Peyer's patch (tissue), 4 donors: Measurements from ENCODE around the gene ABCF2. TPM values are rescaled to one million over a fixed set of nuclear protein-coding genes. Genes with fewer than 3 reads are reported as not detected.

ENCODE experiments used
- DNase-seq, 3 donors: peaks; one replicate each; pipeline ENCODE4 v3.0.0-alpha.2; 2017 to 2019
- H3K27ac ChIP-seq, 4 donors: fragments of 200-600 bp; sonication (generic); one replicate each; pipeline ENCODE4 v1.5.1; 2016 to 2019
- H3K27me3 ChIP-seq, 2 donors: fragments of 200-600 bp; sonication (generic); one replicate each; pipeline ENCODE4 v1.5.1; 2019
- H3K36me3 ChIP-seq, 3 donors: fragments of 200-600 bp; sonication (generic); one replicate each; pipeline ENCODE4 v1.5.1; 2016 to 2019
- H3K4me1 ChIP-seq, 4 donors: fragments of 200-600 bp; sonication (generic); one replicate each; pipeline ENCODE4 v1.5.1; 2016 to 2019
- H3K4me3 ChIP-seq, 4 donors: fragments of 200-600 bp; sonication (generic); 1 replicate in 3 of 4; 2 replicates in 1 of 4; pipeline ENCODE4 v1.5.1; 2016 to 2019; ENCODE audit warnings: mild to moderate bottlenecking in 1 of 4
- H3K9me3 ChIP-seq, 4 donors: fragments of 200-600 bp; sonication (generic); one replicate each; pipeline ENCODE4 v1.5.1; 2016 to 2019; ENCODE audit warnings: mild to moderate bottlenecking in 1 of 4
- CTCF ChIP-seq, 6 experiments: fragments of 450-650 bp in 4 of 6; fragments of 200-600 bp in 2 of 6; sonication (generic) in 1 of 6; IDR thresholded peaks; one replicate each; pipeline ENCODE4 v1.5.1; 2017 to 2019; ENCODE audit warnings: antibody characterized with exemption in 6 of 6, mild to moderate bottlenecking in 3 of 6, moderate library complexity in 1 of 6
- POLR2A ChIP-seq, 2 donors: fragments of 450-650 bp; IDR thresholded peaks; one replicate each; pipeline ENCODE4 v1.5.1; 2017; ENCODE audit warnings: antibody characterized with exemption in 2 of 2, mild to moderate bottlenecking in 2 of 2, moderate library complexity in 2 of 2
- total RNA-seq, 4 donors: library from RNA; depleted of rRNA; stranded (reverse); fragments of >200 nt; gene quantifications; one replicate each; pipeline ENCODE4 v1.1.0, GENCODE V29; 2016

Gene ABCF2
- total RNA-seq, 4 donors from 2014 or later, result 20.7 to 29.7 (median 26.4) TPM

GRCh38 chr7:151166629-151167196 is 60.3 kb downstream of the ABCF2 start:
- DNase-seq, result no peak
- peak overlapping the region in 3 of 4 donors; percentile 49 to 53 (median 52) for H3K4me3 ChIP-seq
- no peak overlapping the region for H3K27ac ChIP-seq
- no peak for TF ChIP-seq CTCF (IDR thresholded peaks at IDR 0.05)
- no peak for TF ChIP-seq POLR2A (IDR thresholded peaks at IDR 0.05)
- H3K9me3 ChIP-seq, result no peaks in the 10 kb centered on the region
- H3K36me3 ChIP-seq, result no peaks in the 10 kb centered on the region
- peaks cover 0 to 27% of the 10 kb centered on the region in 2 donors for H3K27me3 ChIP-seq
- peaks cover 0 to 20% (median 10%) of the 10 kb centered on the region in 4 donors for H3K4me1 ChIP-seq

Other genes starting within 250 kb of the ABCF2 start
- gene KCNH2, start 248.9 kb downstream of the ABCF2 start, total RNA-seq, result 1 to 10 TPM; 2.4 to 8.5 (median 3.4) TPM
- 10 to 100 TPM in 1 of 4 donors, 1 to 10 TPM in 3; 1.2 to 18.2 (median 5.4) TPM for gene NOS3, start 236.2 kb downstream of the ABCF2 start, total RNA-seq
- under 1 TPM in 2 of 4 donors, not detected in 2; 0.27 to 0.28 TPM for gene ATG9B, start 202.7 kb downstream of the ABCF2 start, total RNA-seq
- gene ABCB8, start 198.8 kb downstream of the ABCF2 start, total RNA-seq, result 10 to 100 TPM; 23.1 to 79.7 (median 42.7) TPM
- 10 to 100 TPM in 1 of 4 donors, 1 to 10 TPM in 3; 2.5 to 10.7 (median 5.0) TPM for gene ASIC3, start 178.7 kb downstream of the ABCF2 start, total RNA-seq
- 10 to 100 TPM in 3 of 4 donors, 1 to 10 TPM in 1; 6.9 to 15.4 (median 13.8) TPM for gene CDK5, start 169.3 kb downstream of the ABCF2 start, total RNA-seq
- gene SLC4A2, start 167.6 kb downstream of the ABCF2 start, total RNA-seq, result 100 to 1,000 TPM; 101 to 143 (median 121) TPM
- 100 to 1,000 TPM in 3 of 4 donors, 10 to 100 TPM in 1; 99.0 to 239 (median 158) TPM for gene FASTK, start 146.4 kb downstream of the ABCF2 start, total RNA-seq
- 100 to 1,000 TPM in 2 of 4 donors, 10 to 100 TPM in 2; 38.0 to 113 (median 100) TPM for gene TMUB1, start 143.7 kb downstream of the ABCF2 start, total RNA-seq
- 100 to 1,000 TPM in 2 of 4 donors, 10 to 100 TPM in 2; 91.6 to 123 (median 101) TPM for gene AGAP3, start 140.7 kb downstream of the ABCF2 start, total RNA-seq
- gene GBX1, start 59.5 kb downstream of the ABCF2 start, total RNA-seq, result not detected
- gene ASB10, start 40.0 kb downstream of the ABCF2 start, total RNA-seq, result not detected
- not detected for gene H2BK1, start 16.7 kb downstream of the ABCF2 start, total RNA-seq
- gene CHPF2, start 5.3 kb upstream of the ABCF2 start, total RNA-seq, result 10 to 100 TPM; 31.4 to 50.2 (median 43.2) TPM
- 10 to 100 TPM in 3 of 4 donors, 1 to 10 TPM in 1; 1.2 to 61.1 (median 18.3) TPM for gene SMARCD3, start 21.5 kb upstream of the ABCF2 start, total RNA-seq
- 10 to 100 TPM; 66.4 to 90.8 (median 68.2) TPM for gene NUB1, start 114.6 kb upstream of the ABCF2 start, total RNA-seq
- 10 to 100 TPM in 1 of 4 donors, 1 to 10 TPM in 2, not detected in 1; 5.9 to 13.2 (median 6.6) TPM for gene WDR86, start 182.8 kb upstream of the ABCF2 start, total RNA-seq
- gene CRYGN, start 212.9 kb upstream of the ABCF2 start, total RNA-seq, result not detected